A673 (cell line): ENCODE data around the gene CCL11. TPM values are rescaled to one million over a fixed set of nuclear protein-coding genes. Genes with fewer than 3 reads are reported as not detected.

Experiments used
- BruUV-seq: library from RNA; stranded (reverse); fragments of 400-500 nt; replicated peaks from 2 replicates; lab custom pipeline; 2021; lab: Mats Ljungman, UMichigan
- CTCF ChIA-PET: fragments of 300-600 bp; sonication (Branson Sonifier 250); formaldehyde crosslinking; loops from one replicate; lab custom pipeline; 2022; ENCODE audit warnings: antibody characterized with exemption; lab: Charles Lee
- POLR2A ChIA-PET: fragments of 300-600 bp; sonication (Branson Sonifier 250); formaldehyde crosslinking; loops from one replicate; lab custom pipeline; 2022; ENCODE audit warnings: antibody characterized with exemption; ENCODE audit not compliant: low non-redundant PET; lab: Charles Lee
- DNase-seq: peaks from one replicate; pipeline ENCODE4 v3.0.0-alpha.2; 2015; ENCODE audit warnings: low spot score
- H3K27ac ChIP-seq: fragments of 200-600 bp; sonication (generic); 2 replicates; pipeline ENCODE4 v1.5.1; 2016; ENCODE audit warnings: mixed run types, low read depth, mild to moderate bottlenecking, mixed read lengths, antibody characterized with exemption, low read length; ENCODE audit not compliant: poor library complexity, severe bottlenecking
- H3K27me3 ChIP-seq: fragments of 200-600 bp; sonication (generic); replicated peaks from 2 replicates; pipeline ENCODE4 v1.6.1; 2017; ENCODE audit warnings: mixed run types, low read depth, mild to moderate bottlenecking, mixed read lengths, antibody characterized with exemption, low read length; ENCODE audit not compliant: insufficient read depth, poor library complexity
- H3K36me3 ChIP-seq: fragments of 200-600 bp; sonication (generic); 2 replicates; pipeline ENCODE4 v1.6.1; 2016; ENCODE audit warnings: mixed run types, mild to moderate bottlenecking, mixed read lengths, antibody characterized with exemption, low read length; ENCODE audit not compliant: insufficient read depth, poor library complexity, severe bottlenecking
- H3K4me1 ChIP-seq: fragments of 200-600 bp; sonication (generic); 2 replicates; pipeline ENCODE4 v1.6.1; 2017; ENCODE audit warnings: mixed run types, mild to moderate bottlenecking, mixed read lengths, antibody characterized with exemption, low read length; ENCODE audit not compliant: insufficient read depth, poor library complexity, severe bottlenecking
- H3K4me3 ChIP-seq: fragments of 200-600 bp; sonication (generic); 2 replicates; pipeline ENCODE4 v1.5.1; 2016; ENCODE audit warnings: low read depth, mixed run types, mild to moderate bottlenecking, mixed read lengths, low read length; ENCODE audit not compliant: poor library complexity, severe bottlenecking
- H3K9me3 ChIP-seq: fragments of 200-600 bp; sonication (generic); 2 replicates; pipeline ENCODE4 v1.6.1; 2016; ENCODE audit warnings: mixed run types, low read depth, mild to moderate bottlenecking, mixed read lengths, antibody characterized with exemption, low read length; ENCODE audit not compliant: poor library complexity, severe bottlenecking
- CTCF ChIP-seq: fragments of 300-800, 200-600 bp; sonication (generic); conservative IDR thresholded peaks from 2 replicates; pipeline ENCODE4 v1.5.1; 2017; ENCODE audit warnings: low read depth, mild to moderate bottlenecking, antibody characterized with exemption, low read length, moderate library complexity, mixed read lengths
- EZH2 ChIP-seq: fragments of 200-600 bp; sonication (generic); IDR thresholded peaks from 2 replicates; pipeline ENCODE4 v1.6.1; 2017; ENCODE audit warnings: borderline replicate concordance, low read depth, mild to moderate bottlenecking, mixed read lengths, antibody characterized with exemption, low read length; ENCODE audit not compliant: poor library complexity, severe bottlenecking
- intact Hi-C: fragments of 100-400 bp; cut with micrococcal nuclease; formaldehyde crosslinking; loops from one replicate; pipeline ENCODE4 v1.10.0; 2022; ENCODE audit not compliant: unreplicated experiment
- total RNA-seq: library from RNA; stranded (reverse); gene quantifications from 2 replicates; pipeline ENCODE4 v1.2.3, GENCODE V29; 2021

Gene CCL11
- total RNA-seq, 1 experiment from 2014 or later = not detected

GRCh38 chr17:34313164-34313563 is 27.6 kb downstream of the CCL11 start:
- TF ChIP-seq EZH2 = no peak
- TF ChIP-seq CTCF = no peak
- CTCF ChIA-PET = no interaction called here
- Histone ChIP-seq H3K27ac (no peak overlapping the region), H3K4me1 (no peaks in the 10 kb centered on the region), H3K4me3 (no peak overlapping the region), H3K36me3 (no peaks in the 10 kb centered on the region), H3K27me3 (peaks cover 5% of the 10 kb centered on the region), H3K9me3 (no peaks in the 10 kb centered on the region)
- DNase-seq = no peak
- POLR2A ChIA-PET = no interaction called here
- intact Hi-C loops = no loop called here
- BruUV-seq = no TSS peak

- Histone ChIP-seq H3K36me3 (no peaks in the 10 kb centered on the region), H3K27ac (no peak overlapping the region), H3K4me1 (no peaks in the 10 kb centered on the region), H3K27me3 (peaks cover 5% of the 10 kb centered on the region), H3K9me3 (no peaks in the 10 kb centered on the region), H3K4me3 (no peak overlapping the region)
- ChIA-PET POLR2A (no interaction called here), CTCF (no interaction called here)
- no peak for DNase-seq
- BruUV-seq = no TSS peak
- intact Hi-C loops = no loop called here
- TF ChIP-seq EZH2 (no peak), CTCF (no peak)
These were observed 28.7 kb downstream of the CCL11 start for GRCh38 chr17:34314279-34314678.

- no peak for TF ChIP-seq EZH2
- TF ChIP-seq CTCF = 0 out of 2 replicates have a peak, but pooled peaks have one; percentile 17
- H3K36me3 ChIP-seq = no peaks in the 10 kb centered on the region
- H3K4me1 ChIP-seq = no peaks in the 10 kb centered on the region
- H3K9me3 ChIP-seq = no peaks in the 10 kb centered on the region
- BruUV-seq = no TSS peak
- DNase-seq = peak; percentile 7
- no peak overlapping the region for H3K4me3 ChIP-seq
- ChIA-PET POLR2A (no interaction called here), CTCF (no interaction called here)
- intact Hi-C loops = no loop called here
- no peak overlapping the region for H3K27ac ChIP-seq
- H3K27me3 ChIP-seq = peaks cover 5% of the 10 kb centered on the region
These were observed 32.9 kb downstream of the CCL11 start for GRCh38 chr17:34318474-34318873.
